T-helper 9 cell (primary cell): ENCODE measurements around the gene PAM16.
"Not testable (repeated sequence)": the region's sequence is repeated elsewhere in the genome, so short reads cannot be mapped to it uniquely, and the experiment has no call there.

Source experiments
- DNase-seq: peaks from one replicate; pipeline ENCODE4 v3.0.0-alpha.2; 2020

The PAM16 gene

GRCh38 chr16:4350365-4350786, 745 bp downstream of the PAM16 start:
- DNase-seq: no peak

GRCh38 chr16:4349332-4349731, 1.8 kb downstream of the PAM16 start:
- no peak for DNase-seq

GRCh38 chr16:4347765-4348509, 3.2 kb downstream of the PAM16 start:
- no peak for DNase-seq

- DNase-seq: no peak
Observed at GRCh38 chr16:4347010-4347409, 4.1 kb downstream of the PAM16 start.

- no peak for DNase-seq
Observed at GRCh38 chr16:4345836-4346781, 5.0 kb downstream of the PAM16 start.

GRCh38 chr16:4344983-4345835, 5.9 kb downstream of the PAM16 start:
- DNase-seq: no peak

- DNase-seq: not testable (repeated sequence)
Observed at GRCh38 chr16:4344300-4344982, 6.7 kb downstream of the PAM16 start.

- no peak for DNase-seq
Observed at GRCh38 chr16:4342866-4343744, 8.0 kb downstream of the PAM16 start.

GRCh38 chr16:4341250-4341649, 9.9 kb downstream of the PAM16 start:
- no peak for DNase-seq

- no peak for DNase-seq
Observed at GRCh38 chr16:4340443-4340842, 10.7 kb downstream of the PAM16 start.

GRCh38 chr16:4339909-4340308, 11.2 kb downstream of the PAM16 start:
- no peak for DNase-seq

- no peak for DNase-seq
Observed at GRCh38 chr16:4339455-4339854, 11.7 kb downstream of the PAM16 start.

- DNase-seq: no peak
Observed at GRCh38 chr16:4338712-4339299, 12.3 kb downstream of the PAM16 start.

- no peak for DNase-seq
Observed at GRCh38 chr16:4338125-4338582, 13.0 kb downstream of the PAM16 start.

GRCh38 chr16:4337540-4338088, 13.5 kb downstream of the PAM16 start:
- DNase-seq: no peak

GRCh38 chr16:4336701-4337539, 14.2 kb downstream of the PAM16 start:
- no peak for DNase-seq

GRCh38 chr16:4334724-4335495, 16.2 kb downstream of the PAM16 start:
- DNase-seq: no peak

GRCh38 chr16:4333714-4334113, 17.4 kb downstream of the PAM16 start:
- DNase-seq: not testable (repeated sequence)

- no peak for DNase-seq
Observed at GRCh38 chr16:4333308-4333638, 17.8 kb downstream of the PAM16 start.
